ENCODE data around the gene ELP1.

DNA sequence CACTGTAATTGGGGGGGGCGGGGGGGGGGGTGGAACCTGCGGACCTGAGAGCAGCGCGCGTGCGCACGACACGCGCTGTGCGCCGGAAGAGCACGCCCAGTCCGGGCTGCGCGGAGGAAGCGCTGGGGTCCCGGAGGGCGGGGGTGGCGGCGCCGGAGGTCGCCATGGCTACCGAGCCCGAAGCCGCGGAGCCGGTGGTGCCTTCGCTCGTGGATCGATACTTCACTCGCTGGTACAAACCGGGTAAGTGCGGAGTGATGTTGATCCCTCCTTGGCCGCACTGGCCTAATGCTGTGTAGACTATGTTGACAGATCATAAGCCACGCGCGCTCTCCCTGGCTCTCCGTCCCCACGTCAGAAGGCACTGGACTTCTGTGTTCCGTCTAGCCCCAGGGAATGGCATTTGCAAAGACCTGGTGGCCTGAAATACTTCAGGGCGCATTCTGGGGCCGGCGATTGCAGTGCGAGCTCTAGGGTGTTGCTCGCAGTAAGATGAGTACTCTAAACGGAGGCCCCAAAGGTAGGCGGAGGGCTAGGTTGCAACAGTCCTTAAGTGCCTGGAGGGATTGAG is 484 bp upstream of the ELP1 start, which contains the start of gene ABITRAM:
- TF ChIP-seq EP300 (IDR thresholded peaks at IDR 0.05; ENCODE audit: low read depth) (no peak), POLR2A (IDR thresholded peaks at IDR 0.05) (no peak)
- TF ChIP-seq, protein P1, sequence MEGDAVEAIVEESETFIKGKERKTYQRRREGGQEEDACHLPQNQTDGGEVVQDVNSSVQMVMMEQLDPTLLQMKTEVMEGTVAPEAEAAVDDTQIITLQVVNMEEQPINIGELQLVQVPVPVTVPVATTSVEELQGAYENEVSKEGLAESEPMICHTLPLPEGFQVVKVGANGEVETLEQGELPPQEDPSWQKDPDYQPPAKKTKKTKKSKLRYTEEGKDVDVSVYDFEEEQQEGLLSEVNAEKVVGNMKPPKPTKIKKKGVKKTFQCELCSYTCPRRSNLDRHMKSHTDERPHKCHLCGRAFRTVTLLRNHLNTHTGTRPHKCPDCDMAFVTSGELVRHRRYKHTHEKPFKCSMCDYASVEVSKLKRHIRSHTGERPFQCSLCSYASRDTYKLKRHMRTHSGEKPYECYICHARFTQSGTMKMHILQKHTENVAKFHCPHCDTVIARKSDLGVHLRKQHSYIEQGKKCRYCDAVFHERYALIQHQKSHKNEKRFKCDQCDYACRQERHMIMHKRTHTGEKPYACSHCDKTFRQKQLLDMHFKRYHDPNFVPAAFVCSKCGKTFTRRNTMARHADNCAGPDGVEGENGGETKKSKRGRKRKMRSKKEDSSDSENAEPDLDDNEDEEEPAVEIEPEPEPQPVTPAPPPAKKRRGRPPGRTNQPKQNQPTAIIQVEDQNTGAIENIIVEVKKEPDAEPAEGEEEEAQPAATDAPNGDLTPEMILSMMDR (IDR thresholded peaks at IDR 0.05) = no peak
